GM18858 (cell line): ENCODE data around the gene LAMB2.

ENCODE experiments used
- ATAC-seq: cut with Tn5 transposase; IDR thresholded peaks from one replicate; pipeline ENCODE4 v1.9.1; 2021; ENCODE audit not compliant: unreplicated experiment

LAMB2 gene

GRCh38 chr3:49161808-49162530, 29.1 kb upstream of the LAMB2 start:
- no peak for ATAC-seq

GRCh38 chr3:49161197-49161596, 28.3 kb upstream of the LAMB2 start:
- no peak for ATAC-seq

- ATAC-seq = no peak
These were observed 25.9 kb upstream of the LAMB2 start for GRCh38 chr3:49158792-49159191.

- ATAC-seq = no peak
These were observed 25.4 kb upstream of the LAMB2 start for GRCh38 chr3:49158103-49158709.

- no peak for ATAC-seq
These were observed 24.4 kb upstream of the LAMB2 start for GRCh38 chr3:49157289-49157688.

GRCh38 chr3:49153349-49153912, 20.6 kb upstream of the LAMB2 start:
- no peak for ATAC-seq

GRCh38 chr3:49151610-49152009, 18.8 kb upstream of the LAMB2 start:
- no peak for ATAC-seq

GRCh38 chr3:49148159-49148558, 15.3 kb upstream of the LAMB2 start:
- ATAC-seq = no peak

- ATAC-seq = no peak
These were observed 7.2 kb upstream of the LAMB2 start for GRCh38 chr3:49140080-49140479.

GRCh38 chr3:49135499-49135898, 2.6 kb upstream of the LAMB2 start:
- no peak for ATAC-seq

GRCh38 chr3:49134471-49135265, 1.8 kb upstream of the LAMB2 start:
- no peak for ATAC-seq

GRCh38 chr3:49133226-49133951, 539 bp upstream of the LAMB2 start:
- no peak for ATAC-seq

- no peak for ATAC-seq
These were observed 795 bp downstream of the LAMB2 start for GRCh38 chr3:49132073-49132436.

GRCh38 chr3:49131576-49131975, 1.3 kb downstream of the LAMB2 start:
- ATAC-seq = no peak

- no peak for ATAC-seq
These were observed 1.8 kb downstream of the LAMB2 start for GRCh38 chr3:49131040-49131439.

GRCh38 chr3:49124991-49125670, 7.7 kb downstream of the LAMB2 start:
- no peak for ATAC-seq

GRCh38 chr3:49124203-49124602, 8.6 kb downstream of the LAMB2 start:
- no peak for ATAC-seq

- no peak for ATAC-seq
These were observed 9.2 kb downstream of the LAMB2 start for GRCh38 chr3:49123687-49124086.

GRCh38 chr3:49122886-49123545, 9.8 kb downstream of the LAMB2 start:
- no peak for ATAC-seq

- no peak for ATAC-seq
These were observed 10.4 kb downstream of the LAMB2 start for GRCh38 chr3:49122451-49122850.
